Neural progenitor cell (in vitro differentiated cells): Measurements from ENCODE around the gene AP2B1.

Experiments
- EZH2 ChIP-seq: fragments of 200-600 bp; sonication (generic); IDR thresholded peaks from 2 replicates; pipeline ENCODE4 v1.6.1; 2017; ENCODE audit warnings: antibody characterized with exemption, mild to moderate bottlenecking, moderate library complexity
- EZH2phosphoT487 ChIP-seq: fragments of 200-600 bp; sonication (generic); IDR thresholded peaks from 2 replicates; pipeline ENCODE4 v1.6.1; 2017; ENCODE audit warnings: antibody characterized with exemption
- TF ChIP-seq, protein P1 (sequence below): fragments of 200-600 bp; sonication (generic); IDR thresholded peaks from 2 replicates; pipeline ENCODE4 v1.5.1; 2017; ENCODE audit warnings: antibody characterized with exemption, mild to moderate bottlenecking

DNA sequence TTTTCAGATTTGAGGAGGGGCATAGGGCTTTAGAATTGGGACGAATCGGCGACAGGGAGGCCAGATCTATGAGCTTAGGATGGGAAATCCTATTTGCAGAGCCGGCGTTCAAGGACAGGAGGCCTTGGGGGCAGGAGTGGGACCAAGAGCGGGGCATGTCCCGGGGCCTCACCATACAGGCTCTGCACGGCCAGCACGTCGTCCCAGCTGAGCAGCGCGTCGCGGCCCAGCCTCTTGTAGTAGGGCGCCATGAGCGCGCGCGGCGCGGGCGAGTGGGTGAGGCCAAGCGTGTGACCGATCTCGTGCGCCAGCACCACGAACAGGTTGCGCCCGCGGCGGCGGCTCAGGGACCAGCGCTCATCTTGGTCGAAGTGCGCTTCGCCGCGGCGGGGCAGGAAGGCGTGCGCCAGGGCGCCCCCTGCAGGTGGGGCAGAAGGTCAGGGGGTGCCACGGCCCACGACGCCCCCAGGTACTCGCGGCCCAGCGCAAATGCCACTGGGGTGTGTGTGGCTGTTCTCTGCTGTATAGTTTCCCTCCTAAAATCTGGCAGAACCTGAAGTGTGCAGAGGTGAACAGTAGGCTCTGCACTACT, 182.9 kb downstream of the AP2B1 start:
- TF ChIP-seq, protein P1, sequence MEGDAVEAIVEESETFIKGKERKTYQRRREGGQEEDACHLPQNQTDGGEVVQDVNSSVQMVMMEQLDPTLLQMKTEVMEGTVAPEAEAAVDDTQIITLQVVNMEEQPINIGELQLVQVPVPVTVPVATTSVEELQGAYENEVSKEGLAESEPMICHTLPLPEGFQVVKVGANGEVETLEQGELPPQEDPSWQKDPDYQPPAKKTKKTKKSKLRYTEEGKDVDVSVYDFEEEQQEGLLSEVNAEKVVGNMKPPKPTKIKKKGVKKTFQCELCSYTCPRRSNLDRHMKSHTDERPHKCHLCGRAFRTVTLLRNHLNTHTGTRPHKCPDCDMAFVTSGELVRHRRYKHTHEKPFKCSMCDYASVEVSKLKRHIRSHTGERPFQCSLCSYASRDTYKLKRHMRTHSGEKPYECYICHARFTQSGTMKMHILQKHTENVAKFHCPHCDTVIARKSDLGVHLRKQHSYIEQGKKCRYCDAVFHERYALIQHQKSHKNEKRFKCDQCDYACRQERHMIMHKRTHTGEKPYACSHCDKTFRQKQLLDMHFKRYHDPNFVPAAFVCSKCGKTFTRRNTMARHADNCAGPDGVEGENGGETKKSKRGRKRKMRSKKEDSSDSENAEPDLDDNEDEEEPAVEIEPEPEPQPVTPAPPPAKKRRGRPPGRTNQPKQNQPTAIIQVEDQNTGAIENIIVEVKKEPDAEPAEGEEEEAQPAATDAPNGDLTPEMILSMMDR = peak; percentile 30
- no peak for TF ChIP-seq EZH2
- TF ChIP-seq EZH2phosphoT487 = no peak
